ENCODE results near the gene RIMS3.
A peak's percentile ranks its signal among the peaks of the same experiment; 100 is the strongest.

The RIMS3 gene

DNA sequence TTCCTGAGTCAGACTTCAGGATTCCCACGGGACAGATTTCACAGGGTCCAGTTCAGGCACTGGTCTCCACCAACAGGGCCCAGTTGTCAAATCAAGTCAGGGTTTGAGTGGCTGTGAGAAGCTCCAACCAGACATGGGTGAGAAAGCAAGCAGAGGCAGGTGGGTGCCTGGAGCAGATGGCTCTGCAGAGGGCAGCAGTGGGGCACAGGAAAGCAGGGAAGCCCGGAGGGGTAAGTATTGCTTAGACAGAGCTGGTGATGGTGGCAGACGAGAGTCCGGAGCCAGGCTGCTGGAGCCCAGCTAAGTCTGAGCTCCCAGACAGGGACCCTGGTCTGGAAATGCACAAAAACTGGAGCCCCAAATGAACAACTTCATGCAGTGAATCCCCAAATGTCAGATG is 40.4 kb downstream of the RIMS3 start:
- no peak overlapping the region for H4K8ac ChIP-seq (ENCODE audit: low read depth, low read length)
- H3K79me1 ChIP-seq (ENCODE audit: low read length) = no peaks in the 10 kb centered on the region
- no peaks in the 10 kb centered on the region for H3K27me3 ChIP-seq (ENCODE audit: insufficient read depth, low read length, poor library complexity)
- peak; percentile 23 for DNase-seq
- H4K5ac ChIP-seq (ENCODE audit: low read length) = no peak overlapping the region
- H3K79me2 ChIP-seq (ENCODE audit: control insufficient read depth, insufficient read depth, low read length) = no peaks in the 10 kb centered on the region
- H3K4me2 ChIP-seq (ENCODE audit: low read length) = no peak overlapping the region
- H2BK15ac ChIP-seq (replicated peaks; ENCODE audit: low read depth) = no peak overlapping the region
- H2AK5ac ChIP-seq (ENCODE audit: low read length) = no peak overlapping the region
- H2BK120ac ChIP-seq (ENCODE audit: low read depth, low read length) = no peak overlapping the region
- H3K4me1 ChIP-seq (ENCODE audit: control insufficient read depth, low read depth, low read length) = no peaks in the 10 kb centered on the region
- H3K4me3 ChIP-seq (ENCODE audit: low read length) = no peak overlapping the region
- H3K9ac ChIP-seq (ENCODE audit: low read length) = no peak overlapping the region
- H3K4ac ChIP-seq (ENCODE audit: low read depth, low read length) = no peak overlapping the region
- H2BK5ac ChIP-seq (ENCODE audit: low read length) = no peak overlapping the region
- H3K18ac ChIP-seq (ENCODE audit: low read length) = no peak overlapping the region
- no peak overlapping the region for H3K27ac ChIP-seq (ENCODE audit: low read depth, low read length)
- WGBS (ENCODE audit: extremely low coverage, insufficient coverage, low lambda C conversion rate) = no CpG with 5 or more reads among the region's 4 CpGs
- H3K56ac ChIP-seq (ENCODE audit: low read length) = no peak overlapping the region
- no peak overlapping the region for H3K23ac ChIP-seq (ENCODE audit: low read length)
- no peaks in the 10 kb centered on the region for H3K36me3 ChIP-seq (ENCODE audit: control insufficient read depth, insufficient read depth, low read length)

- no peaks in the 10 kb centered on the region for H3K79me1 ChIP-seq (ENCODE audit: low read length)
- no peak overlapping the region for H3K4me3 ChIP-seq (ENCODE audit: low read length)
- no peak overlapping the region for H3K18ac ChIP-seq (ENCODE audit: low read length)
- no peak overlapping the region for H4K8ac ChIP-seq (ENCODE audit: low read depth, low read length)
- no peak overlapping the region for H2BK120ac ChIP-seq (ENCODE audit: low read depth, low read length)
- H3K23ac ChIP-seq (ENCODE audit: low read length) = no peak overlapping the region
- no peak overlapping the region for H3K9ac ChIP-seq (ENCODE audit: low read length)
- H3K4me1 ChIP-seq (ENCODE audit: control insufficient read depth, low read depth, low read length) = no peaks in the 10 kb centered on the region
- H3K27ac ChIP-seq (ENCODE audit: low read depth, low read length) = no peak overlapping the region
- no peaks in the 10 kb centered on the region for H3K36me3 ChIP-seq (ENCODE audit: control insufficient read depth, insufficient read depth, low read length)
- no peak overlapping the region for H3K4me2 ChIP-seq (ENCODE audit: low read length)
- no peak overlapping the region for H2AK5ac ChIP-seq (ENCODE audit: low read length)
- no peak overlapping the region for H2BK15ac ChIP-seq (replicated peaks; ENCODE audit: low read depth)
- DNase-seq = no peak
- no CpG with 5 or more reads among the region's 4 CpGs for WGBS (ENCODE audit: extremely low coverage, insufficient coverage, low lambda C conversion rate)
- no peak overlapping the region for H2BK5ac ChIP-seq (ENCODE audit: low read length)
- no peak overlapping the region for H3K56ac ChIP-seq (ENCODE audit: low read length)
- no peak overlapping the region for H3K4ac ChIP-seq (ENCODE audit: low read depth, low read length)
- no peaks in the 10 kb centered on the region for H3K79me2 ChIP-seq (ENCODE audit: control insufficient read depth, insufficient read depth, low read length)
- no peaks in the 10 kb centered on the region for H3K27me3 ChIP-seq (ENCODE audit: insufficient read depth, low read length, poor library complexity)
- no peak overlapping the region for H4K5ac ChIP-seq (ENCODE audit: low read length)
Measured at GRCh38 chr1:40622936-40623629, 42.4 kb downstream of the RIMS3 start.

DNA sequence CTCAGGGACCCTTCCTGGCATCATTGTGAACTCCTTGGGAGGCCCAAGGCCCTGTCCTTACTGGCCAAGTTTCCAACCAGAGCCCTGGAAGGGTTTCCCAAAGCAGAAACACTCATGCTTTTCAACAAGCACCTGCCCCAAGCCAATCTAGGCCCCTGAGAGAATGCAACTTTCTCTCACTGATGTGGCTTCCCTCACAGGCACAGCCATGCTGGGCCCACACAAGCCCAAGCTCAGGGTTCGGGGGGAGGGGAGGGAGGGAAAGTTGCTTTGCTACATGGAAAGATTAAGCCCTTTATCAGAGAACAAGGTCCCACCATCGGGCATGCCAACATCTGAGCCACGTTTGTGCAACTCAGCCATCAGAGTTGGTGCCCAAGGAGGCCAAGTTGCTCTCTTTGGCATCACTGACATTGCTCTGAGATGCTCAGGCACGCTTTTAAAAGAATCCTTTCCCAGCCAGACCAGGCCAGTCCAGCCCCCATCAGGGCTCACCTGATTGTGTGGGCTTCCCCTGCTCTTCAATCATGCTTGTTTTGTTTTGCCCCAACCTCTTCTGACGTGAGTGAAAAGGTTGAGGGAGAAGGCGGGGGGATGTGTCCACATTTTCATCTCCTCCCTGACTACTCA is 43.5 kb downstream of the RIMS3 start:
- H3K79me2 ChIP-seq (ENCODE audit: control insufficient read depth, insufficient read depth, low read length) = no peaks in the 10 kb centered on the region
- no CpG with 5 or more reads among the region's 6 CpGs for WGBS (ENCODE audit: extremely low coverage, insufficient coverage, low lambda C conversion rate)
- H3K9ac ChIP-seq (ENCODE audit: low read length) = no peak overlapping the region
- no peak overlapping the region for H3K56ac ChIP-seq (ENCODE audit: low read length)
- no peak overlapping the region for H3K27ac ChIP-seq (ENCODE audit: low read depth, low read length)
- no peak overlapping the region for H3K18ac ChIP-seq (ENCODE audit: low read length)
- H2BK120ac ChIP-seq (ENCODE audit: low read depth, low read length) = no peak overlapping the region
- H3K4me3 ChIP-seq (ENCODE audit: low read length) = no peak overlapping the region
- H3K27me3 ChIP-seq (ENCODE audit: insufficient read depth, low read length, poor library complexity) = no peaks in the 10 kb centered on the region
- H2AK5ac ChIP-seq (ENCODE audit: low read length) = no peak overlapping the region
- no peaks in the 10 kb centered on the region for H3K4me1 ChIP-seq (ENCODE audit: control insufficient read depth, low read depth, low read length)
- no peak overlapping the region for H4K5ac ChIP-seq (ENCODE audit: low read length)
- H3K36me3 ChIP-seq (ENCODE audit: control insufficient read depth, insufficient read depth, low read length) = no peaks in the 10 kb centered on the region
- H2BK5ac ChIP-seq (ENCODE audit: low read length) = no peak overlapping the region
- DNase-seq = no peak
- H4K8ac ChIP-seq (ENCODE audit: low read depth, low read length) = no peak overlapping the region
- no peak overlapping the region for H3K4me2 ChIP-seq (ENCODE audit: low read length)
- H3K79me1 ChIP-seq (ENCODE audit: low read length) = no peaks in the 10 kb centered on the region
- no peak overlapping the region for H3K23ac ChIP-seq (ENCODE audit: low read length)
- no peak overlapping the region for H3K4ac ChIP-seq (ENCODE audit: low read depth, low read length)
- H2BK15ac ChIP-seq (replicated peaks; ENCODE audit: low read depth) = no peak overlapping the region

GRCh38 chr1:40620586-40621210 is 44.8 kb downstream of the RIMS3 start:
- H3K27me3 ChIP-seq (ENCODE audit: insufficient read depth, low read length, poor library complexity) = no peaks in the 10 kb centered on the region
- no peaks in the 10 kb centered on the region for H3K79me1 ChIP-seq (ENCODE audit: low read length)
- no peak overlapping the region for H3K9ac ChIP-seq (ENCODE audit: low read length)
- no peak overlapping the region for H3K4me2 ChIP-seq (ENCODE audit: low read length)
- no peak overlapping the region for H3K27ac ChIP-seq (ENCODE audit: low read depth, low read length)
- H3K79me2 ChIP-seq (ENCODE audit: control insufficient read depth, insufficient read depth, low read length) = no peaks in the 10 kb centered on the region
- H4K8ac ChIP-seq (ENCODE audit: low read depth, low read length) = no peak overlapping the region
- no peak overlapping the region for H3K4me3 ChIP-seq (ENCODE audit: low read length)
- no peak overlapping the region for H2AK5ac ChIP-seq (ENCODE audit: low read length)
- no peak overlapping the region for H2BK5ac ChIP-seq (ENCODE audit: low read length)
- no peak overlapping the region for H3K18ac ChIP-seq (ENCODE audit: low read length)
- H3K4ac ChIP-seq (ENCODE audit: low read depth, low read length) = no peak overlapping the region
- no peak overlapping the region for H4K5ac ChIP-seq (ENCODE audit: low read length)
- no peaks in the 10 kb centered on the region for H3K4me1 ChIP-seq (ENCODE audit: control insufficient read depth, low read depth, low read length)
- WGBS (ENCODE audit: extremely low coverage, insufficient coverage, low lambda C conversion rate) = no CpG with 5 or more reads among the region's 3 CpGs
- H3K36me3 ChIP-seq (ENCODE audit: control insufficient read depth, insufficient read depth, low read length) = no peaks in the 10 kb centered on the region
- no peak overlapping the region for H2BK15ac ChIP-seq (replicated peaks; ENCODE audit: low read depth)
- no peak overlapping the region for H3K23ac ChIP-seq (ENCODE audit: low read length)
- H3K56ac ChIP-seq (ENCODE audit: low read length) = no peak overlapping the region
- no peak overlapping the region for H2BK120ac ChIP-seq (ENCODE audit: low read depth, low read length)
- no peak for DNase-seq

DNA sequence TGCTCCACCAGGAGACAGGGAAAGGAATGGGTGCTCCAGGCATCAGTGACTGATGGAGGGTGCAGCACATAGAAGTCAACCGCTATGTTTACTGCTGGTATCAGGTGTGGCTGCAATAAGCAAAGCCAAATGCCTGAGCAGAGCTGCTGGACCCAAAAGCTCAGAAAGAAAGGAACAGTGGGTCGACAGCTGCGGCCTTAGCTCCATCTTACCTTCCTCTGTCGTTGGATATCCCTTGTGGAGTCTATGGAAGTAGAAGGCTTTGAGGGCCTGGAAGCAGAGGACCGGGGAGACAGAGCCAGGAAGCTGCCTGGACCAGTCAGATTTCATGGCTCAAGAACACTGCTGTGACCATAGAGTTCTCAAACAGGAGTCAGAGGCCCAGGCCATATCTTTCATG is 45.3 kb downstream of the RIMS3 start:
- Histone ChIP-seq H3K36me3 (ENCODE audit: control insufficient read depth, insufficient read depth, low read length) (no peaks in the 10 kb centered on the region), H3K27me3 (ENCODE audit: insufficient read depth, low read length, poor library complexity) (no peaks in the 10 kb centered on the region), H3K4ac (ENCODE audit: low read depth, low read length) (no peak overlapping the region), H2AK5ac (ENCODE audit: low read length) (no peak overlapping the region), H3K4me1 (ENCODE audit: control insufficient read depth, low read depth, low read length) (no peaks in the 10 kb centered on the region), H3K18ac (ENCODE audit: low read length) (no peak overlapping the region), H2BK5ac (ENCODE audit: low read length) (no peak overlapping the region), H3K9ac (ENCODE audit: low read length) (no peak overlapping the region), H3K4me3 (ENCODE audit: low read length) (no peak overlapping the region), H3K79me1 (ENCODE audit: low read length) (no peaks in the 10 kb centered on the region), H3K56ac (ENCODE audit: low read length) (no peak overlapping the region), H3K27ac (ENCODE audit: low read depth, low read length) (no peak overlapping the region), H3K23ac (ENCODE audit: low read length) (no peak overlapping the region), H2BK120ac (ENCODE audit: low read depth, low read length) (no peak overlapping the region), H3K4me2 (ENCODE audit: low read length) (no peak overlapping the region), H4K5ac (ENCODE audit: low read length) (no peak overlapping the region), H4K8ac (ENCODE audit: low read depth, low read length) (no peak overlapping the region), H3K79me2 (ENCODE audit: control insufficient read depth, insufficient read depth, low read length) (no peaks in the 10 kb centered on the region), H2BK15ac (replicated peaks; ENCODE audit: low read depth) (no peak overlapping the region)
- WGBS (ENCODE audit: extremely low coverage, insufficient coverage, low lambda C conversion rate) = no CpG with 5 or more reads among the region's 5 CpGs
- no peak for DNase-seq
